Activated CD8-positive, alpha-beta memory T cell treated with anti-CD3 and anti-CD28 coated beads for 4 hours (primary cell): Measurements from ENCODE around the gene PNPLA5.
"Not testable (repeated sequence)": the region's sequence is repeated elsewhere in the genome, so short reads cannot be mapped to it uniquely, and the experiment has no call there.

Experiments
- DNase-seq, 2 donors: peaks; one replicate each; pipeline ENCODE4 v3.0.0-alpha.2; 2020; ENCODE audit warnings: low read depth in 2 of 2

PNPLA5 gene

GRCh38 chr22:43881091-43882061 is 10.4 kb downstream of the PNPLA5 start:
- DNase-seq, result no peak

- no peak for DNase-seq
These were observed 11.2 kb downstream of the PNPLA5 start for GRCh38 chr22:43880541-43880991.

GRCh38 chr22:43879901-43880540 is 11.8 kb downstream of the PNPLA5 start:
- DNase-seq, result no peak

- no peak for DNase-seq
These were observed 12.8 kb downstream of the PNPLA5 start for GRCh38 chr22:43878831-43879550.

GRCh38 chr22:43878079-43878795 is 13.6 kb downstream of the PNPLA5 start:
- no peak for DNase-seq

- DNase-seq, result no peak
These were observed 14.8 kb downstream of the PNPLA5 start for GRCh38 chr22:43876866-43877509.

- no peak for DNase-seq
These were observed 22.0 kb downstream of the PNPLA5 start for GRCh38 chr22:43869799-43870198.

GRCh38 chr22:43869001-43869400 is 22.8 kb downstream of the PNPLA5 start:
- not testable (repeated sequence) for DNase-seq

- no peak for DNase-seq
These were observed 23.8 kb downstream of the PNPLA5 start for GRCh38 chr22:43867839-43868635.

- DNase-seq, result no peak
These were observed 29.0 kb downstream of the PNPLA5 start for GRCh38 chr22:43862882-43863202.

- DNase-seq, result no peak
These were observed 29.5 kb downstream of the PNPLA5 start, which contains the start of gene SULT4A1 for GRCh38 chr22:43862074-43862881. TSS of gene SULT4A1 (minus strand) at chr22:43862513. CDS start at chr22:43862382, 131 bp downstream.

GRCh38 chr22:43861529-43861928 is 30.3 kb downstream of the PNPLA5 start:
- DNase-seq, result no peak

- no peak for DNase-seq
These were observed 31.0 kb downstream of the PNPLA5 start for GRCh38 chr22:43860831-43861230.

GRCh38 chr22:43860126-43860525 is 31.7 kb downstream of the PNPLA5 start:
- no peak for DNase-seq

- no peak for DNase-seq
These were observed 32.2 kb downstream of the PNPLA5 start for GRCh38 chr22:43859621-43860020.

GRCh38 chr22:43859176-43859575 is 32.6 kb downstream of the PNPLA5 start:
- DNase-seq, result no peak

- DNase-seq, result no peak
These were observed 33.5 kb downstream of the PNPLA5 start for GRCh38 chr22:43858156-43858895.

GRCh38 chr22:43857367-43857766 is 34.4 kb downstream of the PNPLA5 start:
- no peak for DNase-seq

GRCh38 chr22:43855431-43855830 is 36.4 kb downstream of the PNPLA5 start:
- DNase-seq, result no peak
